WTC11 (cell line): ENCODE results near the gene USP16. TPM values are rescaled to one million over a fixed set of nuclear protein-coding genes. Genes with fewer than 3 reads are reported as not detected.

Experiments used
- ATAC-seq: fragments of 200-7000 bp; cut with Tn5 transposase; 2 replicates; pipeline ENCODE4 v1.10.0; 2021; ENCODE audit warnings: mild to moderate bottlenecking, moderate library complexity
- CTCF ChIA-PET: fragments of 300-600 bp; sonication (Branson Sonifier 250); formaldehyde crosslinking; loops from one replicate; lab custom pipeline; 2021; ENCODE audit warnings: antibody characterized with exemption; lab: Charles Lee
- POLR2A ChIA-PET: fragments of 350-600 bp; sonication (Branson Sonifier 250); formaldehyde crosslinking; loops from one replicate; lab custom pipeline; 2021; ENCODE audit warnings: antibody characterized with exemption; lab: Charles Lee
- DNase-seq: peaks from one replicate; pipeline ENCODE4 v3.0.0; 2021; ENCODE audit warnings: low spot score
- H3K27ac Mint-ChIP-seq: 2 replicates; pipeline ENCODE4 v1.8.0; 2021; ENCODE audit warnings: mixed read lengths
- H3K27me3 Mint-ChIP-seq: 2 replicates; pipeline ENCODE4 v1.8.0; 2021; ENCODE audit warnings: low read depth, mild to moderate bottlenecking, moderate library complexity, mixed read lengths
- H3K36me3 Mint-ChIP-seq: 2 replicates; pipeline ENCODE4 v1.8.0; 2021; ENCODE audit warnings: mixed read lengths
- H3K4me1 Mint-ChIP-seq: 2 replicates; pipeline ENCODE4 v1.8.0; 2022; ENCODE audit warnings: mixed read lengths
- H3K4me3 Mint-ChIP-seq: 2 replicates; pipeline ENCODE4 v1.8.0; 2021; ENCODE audit warnings: mild to moderate bottlenecking, moderate library complexity, mixed read lengths
- H3K9me3 Mint-ChIP-seq: 2 replicates; pipeline ENCODE4 v1.8.0; 2021; ENCODE audit warnings: mixed read lengths
- CREM ChIP-seq: sonication (generic); formaldehyde crosslinking; IDR thresholded peaks from 2 replicates; pipeline ENCODE4 v1.8.1; 2022; ENCODE audit warnings: mild to moderate bottlenecking, missing genetic modification reagents, moderate library complexity
- FOXJ3 ChIP-seq: sonication (generic); formaldehyde crosslinking; IDR thresholded peaks from 2 replicates; pipeline ENCODE4 v1.9.0; 2021; ENCODE audit warnings: missing genetic modification reagents, mild to moderate bottlenecking, borderline replicate concordance
- IRF2 ChIP-seq: sonication (generic); formaldehyde crosslinking; IDR thresholded peaks from 2 replicates; pipeline ENCODE4 v1.8.0; 2022; ENCODE audit warnings: low read depth, missing genetic modification reagents, borderline replicate concordance
- JAZF1 ChIP-seq: fragments of 250-450 bp; sonication (Bioruptor Pico); IDR thresholded peaks from 2 replicates; pipeline ENCODE4 v1.9.0; 2021; ENCODE audit warnings: moderate library complexity, mild to moderate bottlenecking, inconsistent platforms
- JUN ChIP-seq: sonication (generic); formaldehyde crosslinking; IDR thresholded peaks from 2 replicates; pipeline ENCODE4 v1.8.0; 2023; ENCODE audit warnings: mild to moderate bottlenecking, missing genetic modification reagents
- OVOL2 ChIP-seq: fragments of 250-450 bp; sonication (Bioruptor Pico); IDR thresholded peaks from 2 replicates; pipeline ENCODE4 v1.9.0; 2021; ENCODE audit warnings: mild to moderate bottlenecking, borderline replicate concordance
- PRRX2 ChIP-seq: fragments of 250-450 bp; sonication (Bioruptor Pico); IDR thresholded peaks from 2 replicates; pipeline ENCODE4 v1.8.0; 2021; ENCODE audit warnings: mild to moderate bottlenecking
- SMAD3 ChIP-seq: sonication (generic); formaldehyde crosslinking; IDR thresholded peaks from 2 replicates; pipeline ENCODE4 v1.8.0; 2022; ENCODE audit warnings: missing genetic modification reagents, mild to moderate bottlenecking, borderline replicate concordance
- TCF7 ChIP-seq: sonication (generic); formaldehyde crosslinking; IDR thresholded peaks from 2 replicates; pipeline ENCODE4 v1.8.0; 2022; ENCODE audit warnings: mild to moderate bottlenecking, low read depth, missing genetic modification reagents, moderate library complexity
- TEAD1 ChIP-seq: sonication (generic); formaldehyde crosslinking; IDR thresholded peaks from 2 replicates; pipeline ENCODE4 v1.8.0; 2022; ENCODE audit warnings: mild to moderate bottlenecking, missing genetic modification reagents
- ZNF232 ChIP-seq: sonication (generic); formaldehyde crosslinking; IDR thresholded peaks from 2 replicates; pipeline ENCODE4 v1.8.0; 2022; ENCODE audit warnings: mild to moderate bottlenecking, missing genetic modification reagents
- ZNF263 ChIP-seq: sonication (generic); formaldehyde crosslinking; IDR thresholded peaks from 2 replicates; pipeline ENCODE4 v1.8.1; 2022; ENCODE audit warnings: low read depth, mild to moderate bottlenecking, moderate library complexity, missing genetic modification reagents
- ZNF416 ChIP-seq: fragments of 250-450 bp; sonication (Bioruptor Pico); IDR thresholded peaks from 2 replicates; pipeline ENCODE4 v1.9.0; 2021; ENCODE audit warnings: mild to moderate bottlenecking, inconsistent platforms
- ZNF671 ChIP-seq: fragments of 250-450 bp; sonication (Bioruptor Pico); IDR thresholded peaks from 2 replicates; pipeline ENCODE4 v1.8.0; 2021; ENCODE audit warnings: mild to moderate bottlenecking
- total RNA-seq: library from RNA; stranded (reverse); gene quantifications from 3 replicates; pipeline ENCODE4 v1.2.3, GENCODE V29; 2021
- TF ChIP-seq, protein P1 (sequence below): sonication (generic); formaldehyde crosslinking; IDR thresholded peaks from 2 replicates; pipeline ENCODE4 v1.8.0; 2023; ENCODE audit warnings: mild to moderate bottlenecking, missing genetic modification reagents
- TF ChIP-seq, protein P2 (sequence below): fragments of 250-450 bp; sonication (Bioruptor Pico); IDR thresholded peaks from 2 replicates; pipeline ENCODE4 v1.9.0; 2021; ENCODE audit warnings: mild to moderate bottlenecking
- TF ChIP-seq, protein P3 (sequence below): sonication (generic); formaldehyde crosslinking; IDR thresholded peaks from 2 replicates; pipeline ENCODE4 v1.8.1; 2023; ENCODE audit warnings: mild to moderate bottlenecking, missing genetic modification reagents
- TF ChIP-seq, protein P4 (sequence below): sonication (generic); formaldehyde crosslinking; IDR thresholded peaks from 2 replicates; pipeline ENCODE4 v1.8.0; 2023; ENCODE audit warnings: missing genetic modification reagents
- TF ChIP-seq, protein P5 (sequence below): fragments of 250-450 bp; sonication (Bioruptor Pico); IDR thresholded peaks from 2 replicates; pipeline ENCODE4 v1.8.0; 2021; ENCODE audit warnings: mild to moderate bottlenecking

USP16 gene
- total RNA-seq, 1 experiment from 2014 or later: 20.8 TPM

DNA sequence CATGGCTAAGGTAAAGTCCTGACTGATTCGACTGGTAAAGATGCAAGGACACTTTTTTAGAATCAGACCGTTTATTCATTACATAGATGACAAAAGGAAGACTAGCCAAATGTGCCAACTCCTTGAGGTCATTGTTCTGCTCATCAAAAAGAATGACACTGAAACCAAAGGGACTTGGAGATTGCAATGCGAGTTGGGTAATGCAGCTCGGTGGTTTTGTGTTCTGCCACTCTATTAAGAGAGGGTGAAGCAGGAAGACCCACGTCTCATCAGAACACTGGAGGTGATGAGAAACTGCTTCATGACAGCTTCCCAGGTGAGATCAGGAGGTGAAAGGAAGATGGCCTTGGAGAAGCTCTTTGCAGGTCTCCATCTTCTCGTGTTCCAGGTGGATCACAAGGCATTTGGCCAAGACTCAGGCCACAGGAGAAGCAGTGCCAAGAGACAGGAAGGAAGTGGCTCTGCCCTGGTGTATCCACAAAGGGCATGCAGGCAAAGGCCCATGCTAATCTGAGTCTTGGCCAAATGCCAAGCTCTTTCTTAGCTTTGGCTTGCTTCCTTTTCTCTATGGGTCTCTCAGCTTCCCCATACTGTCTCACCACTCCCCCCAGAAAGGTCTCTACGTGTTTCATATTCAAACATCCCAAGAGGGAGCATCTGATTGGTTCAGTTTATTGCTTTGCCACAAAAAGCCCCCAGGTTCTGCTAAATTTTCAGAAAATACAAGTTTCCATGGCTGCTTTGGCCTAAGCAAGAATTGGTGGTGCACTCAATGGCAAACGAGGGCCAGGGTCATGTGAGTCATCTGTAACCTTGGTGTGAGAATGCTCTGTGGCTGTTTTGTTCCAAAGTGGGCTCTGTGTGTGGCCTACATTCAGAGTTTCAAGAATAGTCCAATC lies 54.6 kb downstream of the USP16 start:
- ATAC-seq (no peak), DNase-seq (no peak)
- Mint-ChIP-seq H3K27me3 (peaks cover 6% of the 10 kb centered on the region), H3K36me3 (no peaks in the 10 kb centered on the region), H3K4me1 (0 out of 2 replicates have a peak, but pooled peaks cover 2% of the 10 kb centered on the region), H3K9me3 (peaks cover 3% of the 10 kb centered on the region; the same call in 1 of the 2 replicates), H3K27ac (no peak overlapping the region), H3K4me3 (no peak overlapping the region)
- TF ChIP-seq ZNF671 (no peak), JAZF1 (CRISPR knock-in tag) (no peak), PRRX2 (CRISPR knock-in tag) (no peak), SMAD3 (CRISPR knock-in tag) (no peak), CREM (CRISPR knock-in tag) (no peak), OVOL2 (no peak), ZNF263 (no peak), JUN (no peak), FOXJ3 (CRISPR knock-in tag) (no peak), IRF2 (CRISPR knock-in tag) (no peak), ZNF416 (CRISPR knock-in tag) (no peak), TCF7 (no peak), ZNF232 (CRISPR knock-in tag) (no peak), TEAD1 (CRISPR knock-in tag) (no peak)
- TF ChIP-seq, protein P1, sequence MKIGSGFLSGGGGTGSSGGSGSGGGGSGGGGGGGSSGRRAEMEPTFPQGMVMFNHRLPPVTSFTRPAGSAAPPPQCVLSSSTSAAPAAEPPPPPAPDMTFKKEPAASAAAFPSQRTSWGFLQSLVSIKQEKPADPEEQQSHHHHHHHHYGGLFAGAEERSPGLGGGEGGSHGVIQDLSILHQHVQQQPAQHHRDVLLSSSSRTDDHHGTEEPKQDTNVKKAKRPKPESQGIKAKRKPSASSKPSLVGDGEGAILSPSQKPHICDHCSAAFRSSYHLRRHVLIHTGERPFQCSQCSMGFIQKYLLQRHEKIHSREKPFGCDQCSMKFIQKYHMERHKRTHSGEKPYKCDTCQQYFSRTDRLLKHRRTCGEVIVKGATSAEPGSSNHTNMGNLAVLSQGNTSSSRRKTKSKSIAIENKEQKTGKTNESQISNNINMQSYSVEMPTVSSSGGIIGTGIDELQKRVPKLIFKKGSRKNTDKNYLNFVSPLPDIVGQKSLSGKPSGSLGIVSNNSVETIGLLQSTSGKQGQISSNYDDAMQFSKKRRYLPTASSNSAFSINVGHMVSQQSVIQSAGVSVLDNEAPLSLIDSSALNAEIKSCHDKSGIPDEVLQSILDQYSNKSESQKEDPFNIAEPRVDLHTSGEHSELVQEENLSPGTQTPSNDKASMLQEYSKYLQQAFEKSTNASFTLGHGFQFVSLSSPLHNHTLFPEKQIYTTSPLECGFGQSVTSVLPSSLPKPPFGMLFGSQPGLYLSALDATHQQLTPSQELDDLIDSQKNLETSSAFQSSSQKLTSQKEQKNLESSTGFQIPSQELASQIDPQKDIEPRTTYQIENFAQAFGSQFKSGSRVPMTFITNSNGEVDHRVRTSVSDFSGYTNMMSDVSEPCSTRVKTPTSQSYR (CRISPR knock-in tag): no peak
- TF ChIP-seq, protein P2, sequence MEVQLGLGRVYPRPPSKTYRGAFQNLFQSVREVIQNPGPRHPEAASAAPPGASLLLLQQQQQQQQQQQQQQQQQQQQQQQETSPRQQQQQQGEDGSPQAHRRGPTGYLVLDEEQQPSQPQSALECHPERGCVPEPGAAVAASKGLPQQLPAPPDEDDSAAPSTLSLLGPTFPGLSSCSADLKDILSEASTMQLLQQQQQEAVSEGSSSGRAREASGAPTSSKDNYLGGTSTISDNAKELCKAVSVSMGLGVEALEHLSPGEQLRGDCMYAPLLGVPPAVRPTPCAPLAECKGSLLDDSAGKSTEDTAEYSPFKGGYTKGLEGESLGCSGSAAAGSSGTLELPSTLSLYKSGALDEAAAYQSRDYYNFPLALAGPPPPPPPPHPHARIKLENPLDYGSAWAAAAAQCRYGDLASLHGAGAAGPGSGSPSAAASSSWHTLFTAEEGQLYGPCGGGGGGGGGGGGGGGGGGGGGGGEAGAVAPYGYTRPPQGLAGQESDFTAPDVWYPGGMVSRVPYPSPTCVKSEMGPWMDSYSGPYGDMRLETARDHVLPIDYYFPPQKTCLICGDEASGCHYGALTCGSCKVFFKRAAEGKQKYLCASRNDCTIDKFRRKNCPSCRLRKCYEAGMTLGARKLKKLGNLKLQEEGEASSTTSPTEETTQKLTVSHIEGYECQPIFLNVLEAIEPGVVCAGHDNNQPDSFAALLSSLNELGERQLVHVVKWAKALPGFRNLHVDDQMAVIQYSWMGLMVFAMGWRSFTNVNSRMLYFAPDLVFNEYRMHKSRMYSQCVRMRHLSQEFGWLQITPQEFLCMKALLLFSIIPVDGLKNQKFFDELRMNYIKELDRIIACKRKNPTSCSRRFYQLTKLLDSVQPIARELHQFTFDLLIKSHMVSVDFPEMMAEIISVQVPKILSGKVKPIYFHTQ (CRISPR knock-in tag): no peak
- TF ChIP-seq, protein P3, sequence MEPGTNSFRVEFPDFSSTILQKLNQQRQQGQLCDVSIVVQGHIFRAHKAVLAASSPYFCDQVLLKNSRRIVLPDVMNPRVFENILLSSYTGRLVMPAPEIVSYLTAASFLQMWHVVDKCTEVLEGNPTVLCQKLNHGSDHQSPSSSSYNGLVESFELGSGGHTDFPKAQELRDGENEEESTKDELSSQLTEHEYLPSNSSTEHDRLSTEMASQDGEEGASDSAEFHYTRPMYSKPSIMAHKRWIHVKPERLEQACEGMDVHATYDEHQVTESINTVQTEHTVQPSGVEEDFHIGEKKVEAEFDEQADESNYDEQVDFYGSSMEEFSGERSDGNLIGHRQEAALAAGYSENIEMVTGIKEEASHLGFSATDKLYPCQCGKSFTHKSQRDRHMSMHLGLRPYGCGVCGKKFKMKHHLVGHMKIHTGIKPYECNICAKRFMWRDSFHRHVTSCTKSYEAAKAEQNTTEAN (CRISPR knock-in tag): no peak
- TF ChIP-seq, protein P4, sequence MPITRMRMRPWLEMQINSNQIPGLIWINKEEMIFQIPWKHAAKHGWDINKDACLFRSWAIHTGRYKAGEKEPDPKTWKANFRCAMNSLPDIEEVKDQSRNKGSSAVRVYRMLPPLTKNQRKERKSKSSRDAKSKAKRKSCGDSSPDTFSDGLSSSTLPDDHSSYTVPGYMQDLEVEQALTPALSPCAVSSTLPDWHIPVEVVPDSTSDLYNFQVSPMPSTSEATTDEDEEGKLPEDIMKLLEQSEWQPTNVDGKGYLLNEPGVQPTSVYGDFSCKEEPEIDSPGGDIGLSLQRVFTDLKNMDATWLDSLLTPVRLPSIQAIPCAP (CRISPR knock-in tag): no peak
- TF ChIP-seq, protein P5, sequence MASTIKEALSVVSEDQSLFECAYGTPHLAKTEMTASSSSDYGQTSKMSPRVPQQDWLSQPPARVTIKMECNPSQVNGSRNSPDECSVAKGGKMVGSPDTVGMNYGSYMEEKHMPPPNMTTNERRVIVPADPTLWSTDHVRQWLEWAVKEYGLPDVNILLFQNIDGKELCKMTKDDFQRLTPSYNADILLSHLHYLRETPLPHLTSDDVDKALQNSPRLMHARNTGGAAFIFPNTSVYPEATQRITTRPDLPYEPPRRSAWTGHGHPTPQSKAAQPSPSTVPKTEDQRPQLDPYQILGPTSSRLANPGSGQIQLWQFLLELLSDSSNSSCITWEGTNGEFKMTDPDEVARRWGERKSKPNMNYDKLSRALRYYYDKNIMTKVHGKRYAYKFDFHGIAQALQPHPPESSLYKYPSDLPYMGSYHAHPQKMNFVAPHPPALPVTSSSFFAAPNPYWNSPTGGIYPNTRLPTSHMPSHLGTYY (CRISPR knock-in tag): no peak
- CTCF ChIA-PET: no interaction called here
- POLR2A ChIA-PET: no interaction called here
